Activated T-helper 1 cell treated with Interleukin-2 at 50 U/mL for 16 hours (primary cell): ENCODE results near the gene OSBP2.

Experiments
- DNase-seq: peaks from one replicate; pipeline ENCODE4 v3.0.0-alpha.2; 2020; ENCODE audit warnings: low read depth

The OSBP2 gene

GRCh38 chr22:30810105-30810504 is 115.4 kb downstream of the OSBP2 start:
- no peak for DNase-seq

- no peak for DNase-seq
These were observed 119.3 kb downstream of the OSBP2 start for GRCh38 chr22:30813936-30814335.

GRCh38 chr22:30816413-30816812 is 121.7 kb downstream of the OSBP2 start:
- no peak for DNase-seq

- no peak for DNase-seq
These were observed 126.7 kb downstream of the OSBP2 start for GRCh38 chr22:30821381-30821780.

GRCh38 chr22:30821863-30822215 is 127.2 kb downstream of the OSBP2 start:
- no peak for DNase-seq

GRCh38 chr22:30822216-30823014 is 127.7 kb downstream of the OSBP2 start:
- no peak for DNase-seq

- no peak for DNase-seq
These were observed 128.3 kb downstream of the OSBP2 start for GRCh38 chr22:30823015-30823370.

GRCh38 chr22:30824096-30824495 is 129.4 kb downstream of the OSBP2 start:
- DNase-seq = no peak

GRCh38 chr22:30824711-30825110 is 130.0 kb downstream of the OSBP2 start:
- DNase-seq = no peak

- DNase-seq = no peak
These were observed 131.2 kb downstream of the OSBP2 start for GRCh38 chr22:30825711-30826505.

GRCh38 chr22:30826670-30827355 is 132.1 kb downstream of the OSBP2 start:
- no peak for DNase-seq

- no peak for DNase-seq
These were observed 133.0 kb downstream of the OSBP2 start for GRCh38 chr22:30827646-30828045.

- no peak for DNase-seq
These were observed 133.8 kb downstream of the OSBP2 start for GRCh38 chr22:30828187-30829155.

GRCh38 chr22:30829901-30830550 is 135.4 kb downstream of the OSBP2 start:
- DNase-seq = no peak

- DNase-seq = no peak
These were observed 136.2 kb downstream of the OSBP2 start for GRCh38 chr22:30830907-30831306.

GRCh38 chr22:30832407-30832987 is 137.8 kb downstream of the OSBP2 start:
- DNase-seq = no peak

- no peak for DNase-seq
These were observed 138.6 kb downstream of the OSBP2 start for GRCh38 chr22:30833322-30833721.

GRCh38 chr22:30837531-30837930 is 142.9 kb downstream of the OSBP2 start:
- no peak for DNase-seq

GRCh38 chr22:30838111-30838510 is 143.4 kb downstream of the OSBP2 start:
- no peak for DNase-seq

- no peak for DNase-seq
These were observed 146.6 kb downstream of the OSBP2 start for GRCh38 chr22:30841273-30841672.

- DNase-seq = no peak
These were observed 148.6 kb downstream of the OSBP2 start for GRCh38 chr22:30843245-30843644.
